Measurements from ENCODE around the gene NTN1.

The NTN1 gene

DNA sequence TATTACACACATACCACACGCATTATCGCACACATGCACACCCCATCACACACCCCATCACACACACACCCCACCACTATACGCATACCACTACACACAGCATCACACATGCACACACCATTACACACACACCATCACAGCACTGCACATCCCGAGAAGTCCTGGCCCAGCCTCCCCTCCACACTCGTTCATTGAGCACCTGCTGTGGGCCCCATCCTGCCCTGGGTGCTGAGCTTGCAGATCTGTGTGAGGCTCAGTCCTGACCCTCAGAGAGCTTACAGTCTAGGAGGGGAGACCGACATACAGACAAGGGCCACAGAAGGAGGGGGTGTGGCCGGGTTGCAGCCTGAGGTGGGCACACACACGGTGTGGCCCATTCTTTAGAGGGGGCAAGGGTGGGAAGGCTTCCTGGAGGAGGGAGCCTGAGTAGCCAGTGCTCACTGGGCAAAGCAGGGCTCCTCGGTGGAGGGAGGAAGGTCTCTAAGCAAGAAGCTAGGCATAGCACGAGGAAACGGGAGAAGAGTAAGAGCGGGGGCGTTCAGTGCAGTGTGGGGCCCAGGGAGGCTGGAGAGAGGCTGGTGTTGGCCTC lies 206.6 kb downstream of the NTN1 start:
- no peaks in the 10 kb centered on the region for H3K36me3 Mint-ChIP-seq (ENCODE audit: low read depth)
- TF ChIP-seq, protein P1, sequence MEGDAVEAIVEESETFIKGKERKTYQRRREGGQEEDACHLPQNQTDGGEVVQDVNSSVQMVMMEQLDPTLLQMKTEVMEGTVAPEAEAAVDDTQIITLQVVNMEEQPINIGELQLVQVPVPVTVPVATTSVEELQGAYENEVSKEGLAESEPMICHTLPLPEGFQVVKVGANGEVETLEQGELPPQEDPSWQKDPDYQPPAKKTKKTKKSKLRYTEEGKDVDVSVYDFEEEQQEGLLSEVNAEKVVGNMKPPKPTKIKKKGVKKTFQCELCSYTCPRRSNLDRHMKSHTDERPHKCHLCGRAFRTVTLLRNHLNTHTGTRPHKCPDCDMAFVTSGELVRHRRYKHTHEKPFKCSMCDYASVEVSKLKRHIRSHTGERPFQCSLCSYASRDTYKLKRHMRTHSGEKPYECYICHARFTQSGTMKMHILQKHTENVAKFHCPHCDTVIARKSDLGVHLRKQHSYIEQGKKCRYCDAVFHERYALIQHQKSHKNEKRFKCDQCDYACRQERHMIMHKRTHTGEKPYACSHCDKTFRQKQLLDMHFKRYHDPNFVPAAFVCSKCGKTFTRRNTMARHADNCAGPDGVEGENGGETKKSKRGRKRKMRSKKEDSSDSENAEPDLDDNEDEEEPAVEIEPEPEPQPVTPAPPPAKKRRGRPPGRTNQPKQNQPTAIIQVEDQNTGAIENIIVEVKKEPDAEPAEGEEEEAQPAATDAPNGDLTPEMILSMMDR (IDR thresholded peaks at IDR 0.05; ENCODE audit: unreplicated experiment in 3 of 3): no peak
- no peak overlapping the region for H3K4me3 Mint-ChIP-seq
- H3K4me1 Mint-ChIP-seq: no peaks in the 10 kb centered on the region
- H3K27me3 Mint-ChIP-seq (ENCODE audit: low read depth): peaks cover 7% of the 10 kb centered on the region
- H3K27ac Mint-ChIP-seq: no peak overlapping the region
- H3K9me3 Mint-ChIP-seq: no peaks in the 10 kb centered on the region

DNA sequence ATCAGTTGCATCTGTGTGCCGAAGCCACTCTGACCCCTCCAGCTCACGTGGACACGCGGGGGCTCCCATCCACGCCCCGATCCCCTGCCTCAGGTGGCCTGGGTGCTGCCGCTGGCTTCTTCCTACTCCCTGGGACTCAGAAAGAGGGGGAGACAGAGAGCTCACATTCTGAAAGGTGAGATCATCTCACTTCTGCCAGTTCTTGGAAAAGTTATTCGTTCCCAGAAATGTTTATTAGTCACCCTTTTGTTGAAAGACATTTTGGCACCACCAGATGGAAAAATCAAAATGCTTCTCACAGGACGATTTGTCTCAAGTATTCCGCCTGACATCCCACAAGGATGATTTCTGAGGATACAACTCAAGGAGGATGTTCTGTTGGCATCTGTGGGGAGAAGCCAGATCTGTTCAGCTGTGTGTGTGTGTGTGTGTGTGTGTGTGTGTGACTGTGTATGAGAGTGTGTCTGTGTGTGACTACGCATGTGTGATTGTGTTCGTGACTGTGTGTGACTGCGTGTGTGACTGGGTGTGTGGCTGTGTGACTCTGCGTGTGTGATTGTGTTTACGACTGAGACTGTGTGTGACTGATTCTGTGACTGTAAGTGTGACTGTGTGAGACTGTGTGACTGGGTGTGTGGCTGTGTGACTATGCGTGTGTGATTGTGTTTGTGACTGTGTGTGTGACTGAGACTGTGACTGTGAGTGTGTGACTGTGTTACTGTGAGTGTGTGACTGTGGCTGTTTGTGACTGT lies 207.3 kb downstream of the NTN1 start:
- Mint-ChIP-seq H3K4me1 (no peaks in the 10 kb centered on the region), H3K27ac (no peak overlapping the region), H3K4me3 (no peak overlapping the region), H3K9me3 (no peaks in the 10 kb centered on the region), H3K36me3 (ENCODE audit: low read depth) (no peaks in the 10 kb centered on the region), H3K27me3 (ENCODE audit: low read depth) (peaks cover 7% of the 10 kb centered on the region)
- TF ChIP-seq, protein P1 (IDR thresholded peaks at IDR 0.05; ENCODE audit: unreplicated experiment in 3 of 3): no peak

DNA sequence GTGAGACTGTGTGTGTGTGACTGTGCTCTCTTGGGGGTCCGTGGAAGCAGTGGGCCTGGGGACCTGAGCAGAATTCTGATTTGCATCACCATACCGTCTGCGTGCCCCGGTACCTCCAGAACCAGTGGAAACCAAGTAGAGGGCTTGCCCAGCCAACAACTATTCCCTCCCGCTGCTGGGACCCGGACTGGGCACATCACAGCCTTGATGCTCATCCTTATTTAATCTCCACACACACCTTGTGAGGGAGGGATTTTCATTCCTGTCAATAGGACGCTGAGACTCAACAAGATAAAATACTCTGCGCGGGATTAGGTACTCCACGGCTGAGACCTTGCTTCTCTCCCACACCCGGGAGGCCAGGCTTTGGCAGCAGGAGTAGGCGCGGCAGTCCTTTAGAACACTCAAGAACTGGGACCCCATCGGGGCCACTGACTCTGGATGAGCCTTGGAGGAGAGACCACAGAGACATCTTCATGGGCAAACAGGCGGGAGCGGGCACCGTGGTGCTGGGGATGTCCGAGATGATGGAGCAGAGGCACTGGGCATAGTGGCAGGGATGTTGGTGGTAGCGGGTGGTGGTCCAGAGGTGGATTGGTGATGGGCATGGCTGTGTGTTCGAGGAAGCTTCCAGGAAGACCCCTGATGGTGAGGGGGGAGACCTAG lies 208.0 kb downstream of the NTN1 start:
- no peak overlapping the region for H3K27ac Mint-ChIP-seq
- no peaks in the 10 kb centered on the region for H3K9me3 Mint-ChIP-seq
- H3K27me3 Mint-ChIP-seq (ENCODE audit: low read depth): peaks cover 7% of the 10 kb centered on the region
- TF ChIP-seq, protein P1 (IDR thresholded peaks at IDR 0.05; ENCODE audit: unreplicated experiment in 3 of 3): no peak
- H3K4me3 Mint-ChIP-seq: no peak overlapping the region
- H3K4me1 Mint-ChIP-seq: no peaks in the 10 kb centered on the region
- no peaks in the 10 kb centered on the region for H3K36me3 Mint-ChIP-seq (ENCODE audit: low read depth)

DNA sequence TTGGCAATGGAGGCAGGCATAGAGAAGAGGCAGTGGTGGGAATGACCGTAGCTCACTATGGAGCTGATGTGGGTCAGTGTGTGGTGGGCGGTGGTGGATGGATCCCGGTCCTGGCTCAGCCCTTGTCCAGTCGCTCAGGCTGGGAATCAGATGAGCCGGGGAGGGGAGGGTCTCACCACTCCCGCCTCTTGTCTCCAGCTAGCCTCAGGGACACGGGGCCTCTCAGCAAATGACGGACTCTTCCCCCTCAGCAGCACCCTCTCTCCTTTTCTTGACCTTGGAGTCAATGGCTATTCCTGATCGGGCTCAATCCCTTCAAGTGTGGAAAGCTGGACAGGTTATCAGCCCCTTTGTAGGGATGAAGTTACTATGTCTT lies 208.5 kb downstream of the NTN1 start:
- Mint-ChIP-seq H3K27ac (no peak overlapping the region), H3K36me3 (ENCODE audit: low read depth) (no peaks in the 10 kb centered on the region), H3K4me1 (no peaks in the 10 kb centered on the region), H3K27me3 (ENCODE audit: low read depth) (peaks cover 7% of the 10 kb centered on the region), H3K9me3 (no peaks in the 10 kb centered on the region), H3K4me3 (no peak overlapping the region)
- TF ChIP-seq, protein P1 (IDR thresholded peaks at IDR 0.05; ENCODE audit: unreplicated experiment in 3 of 3): no peak

DNA sequence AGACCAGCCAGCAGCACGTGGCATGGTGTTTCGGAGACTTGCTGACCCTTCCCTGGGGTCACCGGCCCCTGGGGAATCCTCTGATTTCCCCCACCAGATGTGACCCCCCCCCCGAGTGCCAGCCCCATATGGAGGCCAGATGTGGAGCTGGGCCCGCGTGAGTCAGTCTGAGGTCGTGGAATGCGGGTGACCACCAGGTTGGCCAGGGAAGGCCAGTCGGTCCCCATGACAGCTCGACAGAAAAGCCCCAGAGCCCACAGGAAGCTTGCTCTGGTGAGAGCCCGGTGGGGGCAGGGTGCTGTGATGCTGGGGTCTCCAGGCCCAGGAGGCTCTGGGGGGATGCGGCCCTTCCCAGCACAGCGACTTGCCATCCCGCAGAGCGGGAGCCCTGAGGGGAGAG lies 209.0 kb downstream of the NTN1 start:
- TF ChIP-seq, protein P1 (IDR thresholded peaks at IDR 0.05; ENCODE audit: unreplicated experiment in 3 of 3): no peak
- no peaks in the 10 kb centered on the region for H3K9me3 Mint-ChIP-seq
- no peak overlapping the region for H3K27ac Mint-ChIP-seq
- peaks cover 9% of the 10 kb centered on the region for H3K27me3 Mint-ChIP-seq (ENCODE audit: low read depth)
- H3K36me3 Mint-ChIP-seq (ENCODE audit: low read depth): no peaks in the 10 kb centered on the region
- no peaks in the 10 kb centered on the region for H3K4me1 Mint-ChIP-seq
- no peak overlapping the region for H3K4me3 Mint-ChIP-seq

Measured in nephron (organoid).